AML-193 (cell line): Measurements from ENCODE around the gene RASSF10.

ENCODE experiments used
- DNase-seq, 2 experiments: peaks; one replicate each; lab custom pipeline; 2025; lab: John Stamatoyannopoulos, UW

RASSF10 gene

DNA sequence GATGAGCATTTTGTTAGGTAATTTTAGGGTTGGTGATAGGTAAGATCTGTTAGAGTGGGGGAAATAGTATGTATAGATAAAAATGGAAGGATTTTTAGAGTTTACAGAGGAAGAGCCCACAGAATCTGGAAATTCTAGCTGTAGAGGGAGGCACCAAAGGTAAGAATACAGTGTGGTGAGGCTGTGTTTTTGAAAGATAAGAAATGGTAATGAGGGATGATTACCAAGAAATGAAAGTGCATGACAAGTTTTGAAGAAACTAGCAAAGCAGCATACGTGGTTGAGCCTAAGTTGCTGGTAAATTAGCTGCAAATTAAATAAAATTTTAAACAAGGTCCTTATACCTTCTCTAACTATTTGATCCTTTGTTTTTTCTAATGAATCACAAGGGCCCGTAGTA, 14.6 kb upstream of the RASSF10 start:
- DNase-seq, result no peak

DNA sequence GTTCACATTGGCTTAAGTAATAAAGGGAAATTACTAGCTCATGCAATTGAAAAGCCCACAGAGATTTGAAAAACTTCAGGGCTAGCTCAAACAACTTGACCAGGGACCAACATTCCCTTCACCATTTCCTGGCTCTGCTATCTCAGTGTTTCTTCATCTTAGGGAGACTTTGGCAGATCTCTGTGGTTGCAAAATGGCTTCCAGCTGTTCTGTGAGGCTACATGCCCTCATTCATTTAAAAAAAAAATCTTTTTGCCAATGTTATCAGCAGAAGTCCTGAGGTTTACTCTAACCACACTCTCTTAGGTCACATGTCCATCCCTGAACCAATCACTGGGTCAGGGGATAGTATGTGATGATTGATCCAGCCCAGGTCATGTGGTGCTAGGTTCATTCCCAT, 13.9 kb upstream of the RASSF10 start:
- no peak for DNase-seq

DNA sequence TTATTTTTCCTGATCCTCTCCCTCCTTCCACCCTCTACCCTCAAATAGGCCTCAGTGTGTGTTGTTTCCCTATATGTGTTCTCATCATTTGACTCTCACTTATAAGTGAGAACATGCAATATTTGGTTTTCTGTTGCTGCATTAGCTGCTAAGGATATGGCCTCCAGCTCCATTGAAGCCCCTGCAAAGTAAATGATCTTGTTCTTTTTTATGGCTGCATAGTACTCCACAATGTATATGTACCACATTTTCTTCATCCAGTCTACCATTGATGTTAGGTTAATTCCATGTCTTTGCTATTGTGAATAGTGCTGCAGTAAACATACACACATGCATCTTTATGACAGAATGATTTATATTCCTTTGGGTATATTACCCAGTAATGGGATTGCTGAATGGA, 13.3 kb upstream of the RASSF10 start:
- no peak for DNase-seq

DNA sequence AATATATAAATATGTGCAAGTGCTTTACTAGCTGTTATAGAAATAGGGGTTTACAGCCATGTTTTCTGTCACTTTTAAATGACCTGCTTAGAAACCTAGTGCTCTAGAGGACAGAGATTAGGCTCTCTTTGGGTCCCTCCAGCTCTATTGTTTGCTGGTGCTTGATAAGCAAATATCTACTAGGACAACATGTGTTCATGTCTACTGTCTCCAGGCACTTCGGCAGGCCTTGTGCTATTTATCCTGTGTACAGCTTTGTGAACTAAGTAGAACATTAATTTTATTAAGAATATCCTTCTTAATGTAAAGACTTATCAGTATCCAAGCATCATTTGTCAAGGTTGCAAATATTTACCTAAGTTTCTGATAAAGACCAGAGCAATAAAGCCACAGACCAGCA, 11.9 kb upstream of the RASSF10 start:
- no peak for DNase-seq

DNA sequence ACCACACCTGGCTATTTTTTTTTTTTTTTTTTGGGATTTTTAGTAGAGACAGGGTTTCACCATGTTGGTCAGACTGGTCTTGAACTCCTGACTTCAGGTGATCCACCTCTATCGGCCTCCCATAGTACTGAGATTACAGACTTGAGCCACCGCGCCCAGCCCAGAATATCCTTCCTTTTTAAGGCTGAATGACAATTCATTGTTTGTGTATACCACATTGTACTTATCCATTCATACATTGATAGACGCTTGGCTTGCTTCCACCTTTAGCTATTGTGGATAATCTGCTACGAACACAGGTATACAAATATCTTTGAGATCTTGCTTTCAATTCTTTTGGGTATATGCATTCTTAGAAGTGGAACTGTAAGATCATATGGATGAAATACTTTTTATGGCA, 10.8 kb upstream of the RASSF10 start:
- no peak for DNase-seq

DNA sequence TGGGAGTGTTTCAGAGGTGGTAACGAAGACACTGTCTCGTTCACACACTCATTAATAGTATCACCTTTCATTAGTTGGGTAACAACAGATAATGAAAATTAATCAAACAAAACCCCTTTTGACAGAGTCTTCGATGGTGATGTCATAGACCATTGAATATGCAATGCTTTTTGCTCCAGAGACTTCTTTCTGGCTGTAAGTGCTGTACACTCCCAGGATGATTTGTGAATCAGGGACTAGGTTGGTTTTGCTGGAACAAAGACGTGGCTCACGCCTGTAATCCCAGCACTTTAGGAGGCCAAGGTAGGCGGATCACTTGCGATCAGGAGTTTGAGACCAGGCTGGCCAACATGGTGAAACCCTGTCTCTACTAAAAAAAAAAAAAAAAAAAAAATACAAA, 9.5 kb upstream of the RASSF10 start:
- DNase-seq, result no peak

DNA sequence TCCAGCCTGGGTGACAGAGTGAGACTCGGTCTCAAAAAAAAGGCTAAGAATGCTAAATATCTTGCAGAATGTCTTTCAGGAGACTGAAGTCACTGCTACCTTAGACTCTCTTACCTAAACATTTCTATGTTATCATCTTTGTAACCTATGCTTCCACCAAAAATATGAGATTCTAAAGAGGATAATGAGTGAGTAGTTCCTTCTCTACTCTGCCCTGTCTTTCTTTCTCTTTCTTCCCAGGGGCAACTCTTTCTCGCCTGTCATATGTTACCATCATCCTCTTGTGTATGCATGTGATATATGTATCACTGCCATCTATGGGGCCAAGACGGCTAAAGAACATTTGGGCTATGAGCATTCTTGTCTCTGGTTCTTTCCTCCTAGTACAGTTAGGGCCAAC, 9.0 kb upstream of the RASSF10 start:
- DNase-seq, result no peak

DNA sequence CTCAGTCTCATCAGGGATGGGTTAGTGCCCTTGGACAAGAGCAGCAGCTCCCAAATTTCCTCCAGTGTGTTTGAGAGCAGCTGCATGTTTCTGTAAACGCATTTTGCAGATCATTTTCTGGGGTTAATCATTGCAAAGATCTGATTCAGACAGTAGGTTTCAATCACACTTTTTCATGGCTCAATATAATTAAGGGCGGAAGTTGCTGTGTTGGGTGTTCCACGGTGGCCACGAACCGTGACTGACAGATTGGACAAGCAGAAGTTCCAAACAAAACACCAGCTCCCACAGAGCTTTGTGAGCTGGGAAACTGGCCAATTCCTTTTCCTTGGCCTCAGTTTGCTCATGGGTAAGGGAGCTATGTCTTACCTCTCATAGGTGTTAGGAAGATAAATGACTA, 8.4 kb upstream of the RASSF10 start:
- DNase-seq, result no peak

DNA sequence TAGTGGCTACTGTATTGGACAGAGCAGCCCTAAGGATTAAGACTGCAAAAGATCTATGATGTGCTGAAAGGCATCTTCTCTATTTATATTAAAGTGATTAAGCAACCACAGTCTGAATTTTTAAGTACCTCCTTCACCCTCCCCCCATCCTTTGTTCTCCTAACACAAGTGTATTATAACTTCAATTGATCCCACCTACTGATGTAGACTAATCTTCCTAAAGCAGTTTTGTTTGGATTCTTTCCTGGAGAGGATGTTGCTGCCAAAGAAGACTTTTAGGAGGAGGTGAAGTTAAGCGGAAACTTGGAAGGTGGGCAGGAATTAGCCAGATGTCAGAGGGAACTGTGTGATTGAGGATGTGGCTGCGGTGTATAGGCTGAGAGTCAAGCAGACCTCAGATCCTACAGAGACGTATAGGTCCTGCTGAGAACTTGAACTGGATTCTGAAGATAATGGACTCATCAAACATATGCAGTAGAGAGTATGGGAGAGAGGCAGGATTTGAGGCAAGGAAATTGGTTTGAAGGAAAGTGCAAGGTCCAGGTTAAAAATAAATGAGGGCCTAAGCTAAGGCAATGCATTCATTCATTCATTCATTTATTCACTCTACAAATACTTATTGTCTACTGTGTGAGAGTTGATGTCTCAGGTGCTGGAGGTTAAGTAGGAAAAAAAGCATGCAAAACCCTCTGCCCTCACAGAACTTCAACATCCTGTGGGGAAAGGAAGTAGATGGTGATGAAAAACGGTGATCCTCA, 5.2 kb upstream of the RASSF10 start:
- DNase-seq, result no peak

DNA sequence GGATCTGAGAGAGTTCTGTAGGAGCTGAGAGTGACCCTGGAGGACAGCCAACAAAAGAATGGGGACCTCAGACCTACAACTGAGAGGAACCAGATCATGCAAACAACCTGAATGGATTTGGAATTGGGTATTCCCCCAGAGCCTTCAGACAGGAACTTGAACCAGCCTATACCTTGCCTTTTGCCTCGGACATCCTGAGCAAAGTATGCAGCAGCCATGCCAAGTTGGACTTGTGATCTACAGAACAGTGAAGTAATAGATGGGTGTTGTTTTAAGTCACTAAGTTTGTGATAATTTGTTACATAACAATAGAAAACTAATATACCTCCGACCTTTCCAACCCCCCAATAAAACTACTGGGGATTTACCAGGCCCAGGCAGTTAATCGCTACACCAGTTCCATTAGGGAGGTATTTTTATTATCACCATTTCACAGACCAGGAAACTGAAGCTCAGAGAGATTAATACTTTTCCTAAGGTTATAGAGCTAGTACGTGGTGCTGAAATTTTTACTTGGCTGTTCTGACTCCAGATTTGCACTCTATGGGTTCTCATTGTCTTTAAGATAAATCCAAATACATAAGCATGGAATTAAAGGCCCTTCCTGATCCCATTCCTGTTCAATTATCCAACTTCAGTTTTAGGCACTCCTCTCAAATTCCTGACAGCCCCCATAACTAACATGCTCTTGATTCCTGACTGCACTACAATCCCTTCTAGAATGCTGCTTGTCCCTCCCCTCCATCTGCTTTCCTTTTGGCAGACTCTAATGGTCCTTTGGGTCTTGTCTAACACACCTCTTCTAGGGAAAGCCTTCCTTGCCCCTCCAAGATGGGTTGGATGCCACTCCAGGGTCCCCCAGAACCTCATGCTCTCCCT, 1.7 kb upstream of the RASSF10 start:
- no peak for DNase-seq

DNA sequence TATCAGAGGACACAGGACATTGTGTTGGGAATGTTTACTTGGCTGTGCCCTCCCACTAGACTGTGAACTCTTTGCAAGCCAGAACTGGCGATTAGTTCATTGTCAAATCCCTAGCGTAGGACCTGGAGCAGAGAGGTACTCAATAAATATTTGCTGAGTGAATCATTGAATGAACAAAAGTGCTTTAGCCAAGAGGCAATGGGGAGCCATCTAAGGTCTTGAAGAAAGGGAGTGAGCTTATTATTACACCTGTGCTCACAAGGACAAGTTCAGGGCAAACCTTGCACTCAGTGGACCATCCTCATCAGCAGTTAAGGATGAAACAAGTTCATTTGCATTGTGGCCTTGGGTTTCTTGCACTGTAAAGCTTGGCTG, 1.1 kb upstream of the RASSF10 start:
- DNase-seq, result no peak

DNA sequence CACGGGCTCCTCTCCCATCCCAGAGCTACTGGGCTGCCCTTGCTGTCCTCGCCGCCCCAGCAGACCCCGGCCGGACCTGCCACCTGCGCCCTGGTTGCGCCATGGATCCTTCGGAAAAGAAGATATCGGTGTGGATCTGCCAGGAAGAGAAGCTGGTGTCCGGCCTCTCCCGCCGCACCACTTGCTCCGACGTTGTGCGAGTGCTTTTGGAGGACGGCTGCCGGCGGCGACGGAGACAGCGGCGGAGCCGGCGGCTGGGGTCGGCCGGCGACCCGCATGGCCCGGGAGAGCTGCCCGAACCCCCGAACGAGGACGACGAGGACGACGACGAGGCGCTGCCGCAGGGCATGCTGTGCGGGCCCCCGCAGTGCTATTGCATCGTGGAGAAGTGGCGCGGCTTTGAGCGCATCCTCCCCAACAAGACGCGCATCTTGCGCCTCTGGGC, 382 bp downstream of the RASSF10 start:
- DNase-seq, result no peak

DNA sequence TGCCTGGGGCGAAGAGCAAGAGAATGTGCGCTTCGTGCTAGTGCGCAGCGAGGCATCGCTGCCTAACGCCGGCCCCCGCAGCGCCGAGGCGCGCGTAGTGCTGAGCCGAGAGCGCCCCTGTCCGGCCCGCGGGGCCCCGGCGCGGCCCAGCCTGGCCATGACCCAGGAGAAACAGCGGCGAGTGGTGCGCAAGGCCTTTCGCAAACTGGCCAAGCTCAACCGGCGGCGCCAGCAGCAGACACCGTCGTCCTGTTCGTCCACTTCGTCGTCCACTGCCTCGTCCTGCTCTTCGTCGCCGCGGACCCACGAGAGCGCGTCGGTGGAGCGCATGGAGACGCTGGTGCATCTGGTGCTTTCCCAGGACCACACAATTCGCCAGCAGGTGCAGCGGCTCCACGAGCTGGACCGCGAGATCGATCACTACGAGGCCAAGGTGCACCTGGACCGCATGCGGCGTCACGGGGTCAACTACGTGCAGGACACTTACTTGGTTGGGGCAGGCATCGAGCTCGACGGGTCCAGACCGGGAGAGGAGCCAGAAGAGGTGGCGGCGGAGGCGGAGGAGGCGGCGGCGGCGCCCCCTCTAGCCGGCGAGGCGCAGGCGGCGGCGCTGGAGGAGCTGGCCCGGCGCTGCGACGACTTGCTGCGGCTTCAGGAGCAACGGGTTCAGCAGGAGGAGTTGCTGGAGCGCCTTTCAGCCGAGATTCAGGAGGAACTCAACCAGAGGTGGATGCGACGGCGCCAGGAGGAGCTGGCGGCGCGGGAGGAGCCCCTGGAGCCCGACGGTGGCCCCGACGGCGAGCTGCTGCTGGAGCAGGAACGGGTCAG, 1.0 kb downstream of the RASSF10 start:
- DNase-seq, result no peak

DNA sequence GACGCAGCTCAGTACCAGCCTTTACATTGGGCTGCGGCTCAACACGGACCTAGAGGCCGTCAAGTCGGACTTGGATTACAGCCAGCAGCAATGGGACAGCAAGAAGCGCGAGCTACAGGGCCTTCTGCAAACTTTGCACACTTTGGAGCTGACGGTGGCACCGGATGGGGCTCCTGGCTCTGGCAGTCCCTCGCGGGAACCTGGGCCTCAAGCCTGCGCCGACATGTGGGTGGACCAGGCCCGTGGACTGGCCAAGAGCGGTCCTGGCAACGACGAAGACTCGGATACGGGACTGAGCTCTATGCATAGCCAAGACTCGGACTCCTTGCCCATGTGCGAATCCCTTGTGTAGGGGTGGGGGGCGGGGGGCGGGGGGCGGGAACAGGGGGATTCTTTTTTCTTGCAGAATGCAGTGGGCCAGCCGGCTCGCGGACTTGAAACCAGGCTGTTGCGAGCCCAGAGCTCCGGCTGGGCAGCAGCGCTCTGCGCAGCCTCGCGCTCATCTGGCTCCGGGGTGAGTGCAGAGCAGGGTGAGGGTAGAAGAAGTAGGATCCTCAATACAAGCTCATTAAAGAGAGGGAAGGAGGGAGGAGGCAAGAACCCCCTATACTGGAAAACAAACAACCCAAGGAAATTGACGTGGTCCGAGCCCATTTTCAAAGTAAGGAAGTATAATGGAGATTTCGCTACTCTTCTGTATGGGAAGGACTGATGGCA, 1.8 kb downstream of the RASSF10 start:
- no peak for DNase-seq

DNA sequence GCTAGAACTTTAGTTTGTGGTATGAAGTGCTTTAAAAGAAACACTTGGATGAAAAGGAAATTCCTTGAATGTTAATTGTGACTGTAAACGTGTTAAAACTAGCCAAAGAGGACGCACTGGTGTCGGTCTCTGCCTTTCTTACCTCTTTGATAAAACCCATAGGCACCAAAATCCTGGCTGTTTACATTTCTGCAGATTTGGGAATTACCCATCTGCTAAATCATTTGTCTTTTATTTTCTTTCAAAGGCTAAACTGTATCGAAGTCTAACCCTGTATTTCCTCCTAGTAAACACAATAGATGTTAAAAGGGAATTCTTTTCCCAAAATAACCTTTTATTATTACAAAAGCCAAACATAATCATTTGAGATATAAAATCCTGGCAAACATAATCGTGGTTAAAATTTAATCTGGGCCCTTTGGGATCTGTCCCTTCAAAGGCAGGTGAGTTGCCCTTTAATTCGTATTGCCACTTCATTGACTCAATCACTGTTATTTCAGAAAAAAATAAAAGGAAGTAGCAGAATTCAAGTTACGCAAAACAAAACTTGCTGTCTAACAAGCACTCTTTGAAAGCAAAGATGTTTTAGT, 2.4 kb downstream of the RASSF10 start:
- no peak for DNase-seq

DNA sequence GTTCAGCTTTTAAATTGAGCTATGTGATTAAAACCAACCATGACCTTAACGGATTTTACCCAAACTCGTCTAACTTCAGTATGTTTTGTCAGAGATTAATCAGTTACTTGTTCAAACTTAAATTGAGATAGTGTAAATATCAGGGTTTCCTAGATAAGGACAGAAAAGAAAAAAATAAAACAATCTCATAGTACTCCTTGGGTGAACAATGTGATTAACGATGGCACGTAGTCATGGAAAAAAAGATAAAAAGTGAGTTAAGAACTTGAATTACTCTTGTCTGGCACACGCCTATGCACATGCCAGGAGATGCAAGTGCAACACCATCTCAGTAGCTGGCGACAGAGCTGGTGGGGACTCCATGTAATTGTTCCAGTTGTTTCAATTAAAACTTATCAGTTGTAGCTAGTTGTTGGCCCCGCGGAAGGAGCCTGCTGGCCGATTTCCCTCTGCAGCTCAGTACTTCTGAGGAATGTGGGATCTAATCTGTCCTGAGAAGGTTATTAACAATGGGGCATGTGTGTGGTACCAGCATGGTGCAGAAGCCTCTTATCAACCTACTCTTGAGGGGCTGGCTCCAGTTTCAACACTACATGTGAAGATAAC, 3.0 kb downstream of the RASSF10 start:
- DNase-seq, result no peak

DNA sequence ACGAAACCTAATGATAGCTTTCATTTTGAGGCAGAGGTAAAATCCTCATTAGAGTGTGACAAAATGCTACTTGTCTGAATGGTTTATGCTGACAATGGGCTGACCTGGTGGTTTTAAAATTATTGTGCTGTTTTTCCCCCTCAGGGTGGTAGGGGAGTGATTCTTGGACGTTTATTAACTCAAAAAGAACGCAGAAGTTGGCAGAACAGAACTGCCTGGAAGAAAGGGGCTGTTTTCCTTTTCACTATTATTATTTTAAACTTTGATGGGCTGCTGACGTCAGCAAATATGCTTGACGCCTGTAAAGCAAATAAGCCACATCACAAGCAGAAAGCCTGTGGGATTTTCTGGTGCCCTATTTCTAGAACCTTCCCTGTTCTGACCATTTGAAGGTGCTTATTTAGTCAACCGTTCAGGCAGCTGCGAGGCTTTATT, 4.0 kb downstream of the RASSF10 start:
- DNase-seq, result no peak

DNA sequence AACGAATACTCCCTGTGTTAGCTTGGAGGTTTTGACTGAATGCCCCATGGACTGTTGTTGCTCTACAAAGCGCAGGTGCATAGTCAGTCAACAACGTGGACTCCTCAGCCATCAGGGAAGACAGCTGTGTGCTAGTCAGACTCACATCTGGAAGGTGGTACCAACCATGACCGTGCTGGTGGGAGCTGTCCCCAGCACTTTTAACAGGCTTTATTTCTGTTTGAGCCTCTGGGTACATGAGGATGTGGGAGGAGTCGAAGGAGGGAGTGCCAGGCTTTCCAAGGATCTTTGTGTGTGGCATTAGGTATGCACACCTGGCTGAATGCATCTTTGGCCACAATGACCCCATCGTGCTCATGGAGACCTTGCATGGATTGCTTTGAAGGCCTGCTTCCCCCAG, 6.6 kb downstream of the RASSF10 start:
- DNase-seq, result no peak

DNA sequence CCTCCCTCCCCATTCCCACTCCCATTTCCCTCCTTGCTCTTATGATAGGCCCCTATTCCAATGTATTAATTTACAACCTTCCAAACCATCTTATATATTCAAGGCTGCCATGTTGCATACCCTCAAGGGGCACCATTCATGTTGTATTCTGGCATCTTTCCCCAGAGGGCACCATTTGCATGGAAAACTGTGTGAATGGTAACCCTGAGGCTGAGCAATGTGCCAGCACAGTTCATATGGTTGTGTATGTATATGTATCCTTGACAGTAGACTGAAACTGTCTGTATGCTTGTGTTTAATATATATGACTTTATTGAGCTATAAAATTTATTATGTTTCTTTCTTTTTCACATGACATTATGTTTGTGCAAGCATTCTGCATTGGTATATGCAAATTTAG, 7.3 kb downstream of the RASSF10 start:
- DNase-seq, result no peak

DNA sequence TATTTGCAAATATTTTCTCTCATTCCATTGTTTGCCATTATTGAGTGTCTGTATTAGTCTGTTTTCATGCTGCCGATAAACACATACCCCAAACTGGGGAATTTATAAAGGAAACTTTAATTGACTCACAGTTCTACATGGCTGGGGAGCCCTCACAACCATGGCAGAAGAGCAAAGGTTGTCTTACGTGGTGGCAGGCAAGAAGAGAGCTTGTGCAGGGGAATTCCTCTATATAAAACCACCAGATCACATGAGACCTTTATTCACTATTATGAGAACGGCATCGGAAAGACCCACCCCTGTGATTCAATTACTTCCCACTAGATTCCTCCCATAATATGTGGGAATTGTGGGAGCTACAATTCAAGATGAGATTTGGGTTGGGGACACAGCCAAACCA, 10.2 kb downstream of the RASSF10 start:
- no peak for DNase-seq

DNA sequence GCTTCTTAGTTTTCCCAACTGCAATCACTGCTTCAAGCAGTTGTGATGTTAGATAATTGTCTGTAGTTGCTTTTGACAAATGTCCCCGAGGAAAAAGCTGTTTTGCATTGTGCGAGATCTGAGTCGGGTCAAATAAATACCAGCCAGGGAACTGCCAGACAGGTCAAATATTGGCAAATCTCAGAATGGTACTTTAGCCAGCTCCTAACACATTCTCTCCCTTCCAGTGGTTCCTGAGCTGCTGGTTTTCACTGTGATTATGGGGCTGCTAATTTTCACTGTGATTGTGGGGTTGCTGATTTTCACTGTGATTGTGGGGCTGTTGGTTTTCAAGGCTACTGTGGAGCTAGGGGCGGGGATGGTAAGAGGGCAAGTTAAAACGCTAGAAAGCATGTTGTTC, 14.3 kb downstream of the RASSF10 start:
- DNase-seq, result no peak
